Spleen (tissue), 7 donors: ENCODE measurements around the gene AFAP1L1.

ENCODE experiments used
- CTCF ChIP-seq, 11 experiments: fragments of 200-600 bp in 7 of 11; fragments of 450-650 bp in 4 of 11; sonication (generic) in 4 of 11; IDR thresholded peaks in 8 of 11; conservative IDR thresholded peaks in 3 of 11; 1 replicate in 7 of 11; 2 replicates in 4 of 11; pipeline versions ENCODE4 v1.4.0 to v1.8.0; 2016 to 2021; ENCODE audit warnings: antibody characterized with exemption in 11 of 11, inconsistent platforms in 4 of 11, mild to moderate bottlenecking in 1 of 11
- POLR2A ChIP-seq, 3 donors: fragments of 450-650 bp; IDR thresholded peaks; one replicate each; pipeline ENCODE4 v1.5.1; 2017; ENCODE audit warnings: antibody characterized with exemption in 3 of 3, mild to moderate bottlenecking in 1 of 3
- POLR2AphosphoS5 ChIP-seq, 3 donors: sonication (generic); formaldehyde crosslinking; IDR thresholded peaks; one replicate each; pipeline ENCODE4 v1.5.1; 2017; ENCODE audit warnings: antibody characterized with exemption in 3 of 3
- donor health status: DM: no; HTN: no; CAD: no; lungs with moderate emphysema.
- donor health status: DM: no; HTN: no; CAD: no.
- donor health status: DM: no; HTN: no; CAD: no.

- peak; percentile 42 to 77 (median 69) for TF ChIP-seq CTCF (IDR thresholded peaks at IDR 0.05 in 8 of 11, conservative IDR thresholded peaks at IDR 0.05 in 3 of 11)
- no peak for TF ChIP-seq POLR2A (IDR thresholded peaks at IDR 0.05)
- no peak for TF ChIP-seq POLR2AphosphoS5 (IDR thresholded peaks at IDR 0.05)
Measured at GRCh38 chr5:149317281-149318048, 45.8 kb downstream of the AFAP1L1 start.
